ENCODE results near the gene MACROD1.
A peak's percentile ranks its signal among the peaks of the same experiment; 100 is the strongest.

The MACROD1 gene

GRCh38 chr11:64090806-64091516 is 75.0 kb downstream of the MACROD1 start:
- DNase-seq, result no peak

- no peak for DNase-seq
Measured at GRCh38 chr11:64089915-64090805, 75.8 kb downstream of the MACROD1 start.

- no peak for DNase-seq
Measured at GRCh38 chr11:64089493-64089892, 76.4 kb downstream of the MACROD1 start.

- DNase-seq, result no peak
Measured at GRCh38 chr11:64089027-64089360, 76.9 kb downstream of the MACROD1 start.

- DNase-seq, result no peak
Measured at GRCh38 chr11:64088162-64089026, 77.5 kb downstream of the MACROD1 start.

GRCh38 chr11:64086258-64087123 is 79.4 kb downstream of the MACROD1 start:
- DNase-seq, result no peak

GRCh38 chr11:64085906-64086257 is 80.0 kb downstream of the MACROD1 start:
- DNase-seq, result no peak

- DNase-seq, result no peak
Measured at GRCh38 chr11:64084951-64085710, 80.8 kb downstream of the MACROD1 start.

- no peak for DNase-seq
Measured at GRCh38 chr11:64084146-64084950, 81.6 kb downstream of the MACROD1 start.

- DNase-seq, result no peak
Measured at GRCh38 chr11:64083398-64084080, 82.4 kb downstream of the MACROD1 start.

- DNase-seq, result no peak
Measured at GRCh38 chr11:64081745-64082442, 84.0 kb downstream of the MACROD1 start.

- no peak for DNase-seq
Measured at GRCh38 chr11:64080390-64080789, 85.5 kb downstream of the MACROD1 start.

GRCh38 chr11:64078905-64079304 is 87.0 kb downstream of the MACROD1 start:
- no peak for DNase-seq

- DNase-seq, result no peak
Measured at GRCh38 chr11:64078284-64078683, 87.6 kb downstream of the MACROD1 start.

GRCh38 chr11:64077607-64078006 is 88.3 kb downstream of the MACROD1 start:
- no peak for DNase-seq

GRCh38 chr11:64076758-64077157 is 89.2 kb downstream of the MACROD1 start:
- no peak for DNase-seq

GRCh38 chr11:64074239-64074638 is 91.7 kb downstream of the MACROD1 start:
- peak; percentile 8 for DNase-seq

- DNase-seq, result no peak
Measured at GRCh38 chr11:64073542-64073941, 92.4 kb downstream of the MACROD1 start.

GRCh38 chr11:64072871-64073270 is 93.0 kb downstream of the MACROD1 start:
- DNase-seq, result no peak

All from activated T-cell treated with anti-CD3 and anti-CD28 coated beads for 4 hours (primary cell).